GM06990 (cell line): ENCODE measurements around the gene PLEKHD1.

Experiments used
- DNase-seq: peaks from one replicate; pipeline ENCODE4 v3.0.0-alpha.2; 2011; ENCODE audit not compliant: insufficient read length; ENCODE audit errors: extremely low read depth
- H3K27me3 ChIP-seq: replicated peaks from 2 replicates; pipeline ENCODE4 v1.6.0; 2011; ENCODE audit warnings: low read length; ENCODE audit not compliant: control insufficient read depth, insufficient read depth
- H3K36me3 ChIP-seq: 2 replicates; pipeline ENCODE4 v1.5.1; 2011; ENCODE audit warnings: low read length; ENCODE audit not compliant: control insufficient read depth, insufficient read depth
- H3K4me3 ChIP-seq: replicated peaks from 2 replicates; pipeline ENCODE4 v1.5.1; 2011; ENCODE audit warnings: low read depth, mild to moderate bottlenecking, control low read depth, low read length
- CTCF ChIP-seq: IDR thresholded peaks from 2 replicates; pipeline ENCODE4 v1.5.1; 2011; ENCODE audit warnings: low read length, control low read depth, mild to moderate bottlenecking, inconsistent platforms; ENCODE audit not compliant: insufficient read depth, poor library complexity, severe bottlenecking

Gene PLEKHD1

GRCh38 chr14:69525896-69526295, 41.4 kb downstream of the PLEKHD1 start:
- DNase-seq: no peak
- H3K27me3 ChIP-seq: peaks cover 2% of the 10 kb centered on the region; the same call in 1 of the 2 replicates
- no peak overlapping the region for H3K4me3 ChIP-seq
- TF ChIP-seq CTCF: no peak
- H3K36me3 ChIP-seq: no peaks in the 10 kb centered on the region

GRCh38 chr14:69527635-69528034, 43.1 kb downstream of the PLEKHD1 start:
- Histone ChIP-seq H3K27me3 (peaks cover 2% of the 10 kb centered on the region), H3K4me3 (no peak overlapping the region), H3K36me3 (no peaks in the 10 kb centered on the region)
- no peak for TF ChIP-seq CTCF
- no peak for DNase-seq

GRCh38 chr14:69528143-69528542, 43.6 kb downstream of the PLEKHD1 start:
- no peak for TF ChIP-seq CTCF
- Histone ChIP-seq H3K27me3 (peaks cover 2% of the 10 kb centered on the region), H3K4me3 (no peak overlapping the region), H3K36me3 (no peaks in the 10 kb centered on the region)
- DNase-seq: no peak

- Histone ChIP-seq H3K36me3 (no peaks in the 10 kb centered on the region), H3K4me3 (no peak overlapping the region), H3K27me3 (peaks cover 2% of the 10 kb centered on the region)
- TF ChIP-seq CTCF: no peak
- DNase-seq: no peak
These were observed 44.4 kb downstream of the PLEKHD1 start for GRCh38 chr14:69528930-69529329.

GRCh38 chr14:69529563-69529962, 45.0 kb downstream of the PLEKHD1 start:
- no peak overlapping the region for H3K4me3 ChIP-seq
- no peak for TF ChIP-seq CTCF
- no peaks in the 10 kb centered on the region for H3K36me3 ChIP-seq
- no peak for DNase-seq
- peaks cover 2% of the 10 kb centered on the region for H3K27me3 ChIP-seq

GRCh38 chr14:69530095-69530494, 45.6 kb downstream of the PLEKHD1 start:
- Histone ChIP-seq H3K27me3 (peaks cover 2% of the 10 kb centered on the region), H3K4me3 (no peak overlapping the region), H3K36me3 (no peaks in the 10 kb centered on the region)
- no peak for DNase-seq
- no peak for TF ChIP-seq CTCF
